Measurements from ENCODE around the gene CHD1. TPM values are rescaled to one million over a fixed set of nuclear protein-coding genes. Genes with fewer than 3 reads are reported as not detected.

The CHD1 gene
- total and polyA plus RNA-seq, 9 of the 15 experiments (the other 6 are each of a cell fraction or from before 2014, with no cell fraction given): 27.3 to 133 (median 58.7) TPM

- TF ChIP-seq MAFF (IDR thresholded peaks at IDR 0.05; ENCODE audit: low read length) (peak; percentile 92), ZNF121 (CRISPR knock-in tag; conservative IDR thresholded peaks at IDR 0.05) (no peak), FUS (optimal IDR thresholded peaks at IDR 0.05; ENCODE audit: low read depth, low read length) (no peak), GATAD2B (IDR thresholded peaks at IDR 0.05; ENCODE audit: borderline replicate concordance) (no peak), CGGBP1 (CRISPR knock-in tag; IDR thresholded peaks at IDR 0.05) (no peak), BDP1 (IDR thresholded peaks at IDR 0.05; ENCODE audit: insufficient read depth, insufficient read length) (no peak), NUFIP1 (IDR thresholded peaks at IDR 0.05; ENCODE audit: partially characterized antibody) (no peak), E2F5 (CRISPR knock-in tag; IDR thresholded peaks at IDR 0.05) (no peak), POLR2AphosphoS2 (IDR thresholded peaks at IDR 0.05; ENCODE audit: low read length) (no peak), E2F3 (CRISPR knock-in tag; IDR thresholded peaks at IDR 0.05) (no peak), POLR2G (IDR thresholded peaks at IDR 0.05; ENCODE audit: low read depth, low read length) (no peak), CHD1 (IDR thresholded peaks at IDR 0.05; ENCODE audit: low read length) (no peak), TFE3 (CRISPR knock-in tag; IDR thresholded peaks at IDR 0.05) (no peak), NFE2 (IDR thresholded peaks at IDR 0.05; ENCODE audit: low read depth) (no peak), ZNF766 (CRISPR knock-in tag; conservative IDR thresholded peaks at IDR 0.05) (no peak), ZNF76 (CRISPR knock-in tag; IDR thresholded peaks at IDR 0.05; ENCODE audit: borderline replicate concordance) (no peak)
Observed at GRCh38 chr5:98968056-98968564, 39.3 kb upstream of the CHD1 start (continued).
